Neural cell (in vitro differentiated cells): ENCODE data around the gene TMEM117. TPM values are rescaled to one million over a fixed set of nuclear protein-coding genes. Genes with fewer than 3 reads are reported as not detected.

Experiments used
- H2AFZ ChIP-seq: fragments of 200-600, 300-800 bp; sonication (generic), shearing (Covaris generic); 2 replicates; pipeline ENCODE4 v1.6.0; 2014; ENCODE audit warnings: low read depth, mild to moderate bottlenecking, antibody characterized with exemption, low read length, moderate library complexity
- H3F3A ChIP-seq: fragments of 200-600 bp; shearing (Covaris generic); 2 replicates; pipeline ENCODE4 v1.6.1; 2016; ENCODE audit warnings: mild to moderate bottlenecking, moderate library complexity, mixed read lengths, antibody characterized with exemption, low read length; ENCODE audit not compliant: insufficient read depth, poor library complexity, severe bottlenecking
- H3K27ac ChIP-seq: fragments of 200-600, 300-800 bp; sonication (generic), shearing (Covaris generic); 2 replicates; pipeline ENCODE4 v1.5.1; 2014; ENCODE audit warnings: mild to moderate bottlenecking, low read length, moderate library complexity
- H3K27me3 ChIP-seq: fragments of 300-800, 200-600 bp; sonication (generic), shearing (Covaris generic); 2 replicates; pipeline ENCODE4 v1.6.0; 2014; ENCODE audit warnings: mild to moderate bottlenecking, low read depth, low read length, moderate library complexity; ENCODE audit not compliant: insufficient read depth
- H3K36me3 ChIP-seq: fragments of 300-800, 200-600 bp; sonication (generic), shearing (Covaris generic); 2 replicates; pipeline ENCODE4 v1.5.1; 2014; ENCODE audit warnings: mild to moderate bottlenecking, antibody characterized with exemption, low read length, moderate library complexity; ENCODE audit not compliant: insufficient read depth
- H3K4me2 ChIP-seq: fragments of 300-800, 200-600 bp; sonication (generic), shearing (Covaris generic); 2 replicates; pipeline ENCODE4 v1.6.0; 2014; ENCODE audit warnings: mild to moderate bottlenecking, low read length
- H3K4me3 ChIP-seq: fragments of 300-800, 200-600 bp; sonication (generic), shearing (Covaris generic); 2 replicates; pipeline ENCODE4 v1.5.1; 2014; ENCODE audit warnings: mild to moderate bottlenecking, low read length, moderate library complexity
- H3K79me2 ChIP-seq: fragments of 200-600 bp; shearing (Covaris generic); replicated peaks from 2 replicates; pipeline ENCODE4 v1.6.0; 2014; ENCODE audit warnings: mild to moderate bottlenecking, low read length, moderate library complexity; ENCODE audit not compliant: insufficient read depth
- H3K9ac ChIP-seq: fragments of 300-800, 200-600 bp; sonication (generic), shearing (Covaris generic); 2 replicates; pipeline ENCODE4 v1.6.1; 2016; ENCODE audit warnings: mild to moderate bottlenecking, low read length, mixed read lengths
- H3K9me2 ChIP-seq: fragments of 200-600 bp; shearing (Covaris generic); 2 replicates; pipeline ENCODE4 v1.6.1; 2016; ENCODE audit warnings: mild to moderate bottlenecking, low read length, mixed read lengths; ENCODE audit not compliant: insufficient read depth
- H3K9me3 ChIP-seq: fragments of 200-600, 300-800 bp; sonication (generic), shearing (Covaris generic); 2 replicates; pipeline ENCODE4 v1.6.1; 2016; ENCODE audit warnings: mild to moderate bottlenecking, mixed run types, low read length, moderate library complexity, mixed read lengths
- H4K20me1 ChIP-seq: fragments of 200-600 bp; shearing (Covaris generic); 2 replicates; pipeline ENCODE4 v1.6.1; 2016; ENCODE audit warnings: mild to moderate bottlenecking, mixed run types; ENCODE audit not compliant: insufficient read depth
- EP300 ChIP-seq: fragments of 450-650 bp; conservative IDR thresholded peaks from 2 replicates; pipeline ENCODE4 v1.6.1; 2014; ENCODE audit warnings: antibody characterized with exemption, mild to moderate bottlenecking, moderate library complexity; ENCODE audit not compliant: poor library complexity, severe bottlenecking
- EZH2 ChIP-seq: fragments of 200-600, 300-800 bp; shearing (Covaris generic), sonication (generic); IDR thresholded peaks from 2 replicates; pipeline ENCODE4 v1.6.1; 2014; ENCODE audit warnings: antibody characterized with exemption, low read length, borderline replicate concordance, mild to moderate bottlenecking; ENCODE audit not compliant: insufficient read depth, poor library complexity, severe bottlenecking
- MXI1 ChIP-seq: fragments of 450-650 bp; conservative IDR thresholded peaks from 2 replicates; pipeline ENCODE4 v1.6.1; 2014; ENCODE audit warnings: antibody characterized with exemption, mild to moderate bottlenecking; ENCODE audit not compliant: poor library complexity, severe bottlenecking
- POLR2AphosphoS5 ChIP-seq: IDR thresholded peaks from 2 replicates; pipeline ENCODE4 v1.6.1; 2012
- RAD21 ChIP-seq: fragments of 450-650 bp; conservative IDR thresholded peaks from 2 replicates; pipeline ENCODE4 v1.6.1; 2014; ENCODE audit warnings: antibody characterized with exemption, mild to moderate bottlenecking, moderate library complexity
- SMC3 ChIP-seq: fragments of 450-650 bp; conservative IDR thresholded peaks from 2 replicates; pipeline ENCODE4 v1.6.1; 2014; ENCODE audit warnings: antibody characterized with exemption, mild to moderate bottlenecking, moderate library complexity; ENCODE audit not compliant: poor library complexity
- TAF1 ChIP-seq: IDR thresholded peaks from 2 replicates; pipeline ENCODE4 v1.6.1; 2012; ENCODE audit warnings: low read depth
- polyA plus RNA-seq: library from polyadenylated mRNA; depleted of rRNA; stranded (reverse); fragments of >200 nt; gene quantifications from 2 replicates; pipeline ENCODE4 v1.2.3, GENCODE V29; 2014
- TF ChIP-seq, protein P1 (sequence below): IDR thresholded peaks from 2 replicates; pipeline ENCODE4 v1.6.1; 2012; ENCODE audit warnings: borderline replicate concordance
- TF ChIP-seq, protein P2 (sequence below): fragments of 450-650 bp; IDR thresholded peaks from 2 replicates; pipeline ENCODE4 v1.5.1; 2014; ENCODE audit warnings: antibody characterized with exemption, mild to moderate bottlenecking, moderate library complexity; ENCODE audit not compliant: poor library complexity, severe bottlenecking

The TMEM117 gene
- polyA plus RNA-seq, 1 donor from 2014 or later, result 5.3 TPM

DNA sequence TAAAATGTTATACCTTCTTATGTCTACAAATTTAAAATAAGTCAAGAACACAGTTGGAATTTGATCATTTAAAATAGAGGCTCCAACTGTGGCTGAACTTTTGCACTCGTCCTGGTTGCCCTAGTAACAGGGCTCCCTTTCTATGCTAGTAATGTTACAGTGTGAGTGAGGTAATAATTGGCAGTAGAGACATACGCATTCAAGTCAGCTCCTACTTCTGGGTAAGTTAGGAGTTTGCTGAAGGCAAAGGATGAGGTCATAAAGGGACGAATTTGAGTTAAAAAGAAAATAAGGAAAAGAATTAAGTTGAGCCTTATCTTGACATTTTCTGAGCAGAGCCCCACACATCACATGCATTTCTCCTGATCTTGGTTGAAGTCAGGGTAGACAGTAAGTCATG, 129.1 kb downstream of the TMEM117 start:
- H3K27ac ChIP-seq, result no peak overlapping the region
- no peaks in the 10 kb centered on the region for H3K27me3 ChIP-seq
- H3K9me3 ChIP-seq, result no peaks in the 10 kb centered on the region
- no peaks in the 10 kb centered on the region for H3K36me3 ChIP-seq
- H4K20me1 ChIP-seq, result no peaks in the 10 kb centered on the region
- no peak overlapping the region for H2AFZ ChIP-seq
- H3K4me2 ChIP-seq, result no peak overlapping the region
- no peaks in the 10 kb centered on the region for H3K9me2 ChIP-seq
- H3K4me3 ChIP-seq, result no peak overlapping the region
- H3K9ac ChIP-seq, result no peak overlapping the region
- H3K79me2 ChIP-seq, result no peaks in the 10 kb centered on the region
- TF ChIP-seq EP300 (no peak), SMC3 (no peak), EZH2 (no peak), TAF1 (no peak), MXI1 (no peak), POLR2AphosphoS5 (no peak), RAD21 (no peak)
- TF ChIP-seq, protein P1, sequence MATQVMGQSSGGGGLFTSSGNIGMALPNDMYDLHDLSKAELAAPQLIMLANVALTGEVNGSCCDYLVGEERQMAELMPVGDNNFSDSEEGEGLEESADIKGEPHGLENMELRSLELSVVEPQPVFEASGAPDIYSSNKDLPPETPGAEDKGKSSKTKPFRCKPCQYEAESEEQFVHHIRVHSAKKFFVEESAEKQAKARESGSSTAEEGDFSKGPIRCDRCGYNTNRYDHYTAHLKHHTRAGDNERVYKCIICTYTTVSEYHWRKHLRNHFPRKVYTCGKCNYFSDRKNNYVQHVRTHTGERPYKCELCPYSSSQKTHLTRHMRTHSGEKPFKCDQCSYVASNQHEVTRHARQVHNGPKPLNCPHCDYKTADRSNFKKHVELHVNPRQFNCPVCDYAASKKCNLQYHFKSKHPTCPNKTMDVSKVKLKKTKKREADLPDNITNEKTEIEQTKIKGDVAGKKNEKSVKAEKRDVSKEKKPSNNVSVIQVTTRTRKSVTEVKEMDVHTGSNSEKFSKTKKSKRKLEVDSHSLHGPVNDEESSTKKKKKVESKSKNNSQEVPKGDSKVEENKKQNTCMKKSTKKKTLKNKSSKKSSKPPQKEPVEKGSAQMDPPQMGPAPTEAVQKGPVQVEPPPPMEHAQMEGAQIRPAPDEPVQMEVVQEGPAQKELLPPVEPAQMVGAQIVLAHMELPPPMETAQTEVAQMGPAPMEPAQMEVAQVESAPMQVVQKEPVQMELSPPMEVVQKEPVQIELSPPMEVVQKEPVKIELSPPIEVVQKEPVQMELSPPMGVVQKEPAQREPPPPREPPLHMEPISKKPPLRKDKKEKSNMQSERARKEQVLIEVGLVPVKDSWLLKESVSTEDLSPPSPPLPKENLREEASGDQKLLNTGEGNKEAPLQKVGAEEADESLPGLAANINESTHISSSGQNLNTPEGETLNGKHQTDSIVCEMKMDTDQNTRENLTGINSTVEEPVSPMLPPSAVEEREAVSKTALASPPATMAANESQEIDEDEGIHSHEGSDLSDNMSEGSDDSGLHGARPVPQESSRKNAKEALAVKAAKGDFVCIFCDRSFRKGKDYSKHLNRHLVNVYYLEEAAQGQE, result no peak
- TF ChIP-seq, protein P2, sequence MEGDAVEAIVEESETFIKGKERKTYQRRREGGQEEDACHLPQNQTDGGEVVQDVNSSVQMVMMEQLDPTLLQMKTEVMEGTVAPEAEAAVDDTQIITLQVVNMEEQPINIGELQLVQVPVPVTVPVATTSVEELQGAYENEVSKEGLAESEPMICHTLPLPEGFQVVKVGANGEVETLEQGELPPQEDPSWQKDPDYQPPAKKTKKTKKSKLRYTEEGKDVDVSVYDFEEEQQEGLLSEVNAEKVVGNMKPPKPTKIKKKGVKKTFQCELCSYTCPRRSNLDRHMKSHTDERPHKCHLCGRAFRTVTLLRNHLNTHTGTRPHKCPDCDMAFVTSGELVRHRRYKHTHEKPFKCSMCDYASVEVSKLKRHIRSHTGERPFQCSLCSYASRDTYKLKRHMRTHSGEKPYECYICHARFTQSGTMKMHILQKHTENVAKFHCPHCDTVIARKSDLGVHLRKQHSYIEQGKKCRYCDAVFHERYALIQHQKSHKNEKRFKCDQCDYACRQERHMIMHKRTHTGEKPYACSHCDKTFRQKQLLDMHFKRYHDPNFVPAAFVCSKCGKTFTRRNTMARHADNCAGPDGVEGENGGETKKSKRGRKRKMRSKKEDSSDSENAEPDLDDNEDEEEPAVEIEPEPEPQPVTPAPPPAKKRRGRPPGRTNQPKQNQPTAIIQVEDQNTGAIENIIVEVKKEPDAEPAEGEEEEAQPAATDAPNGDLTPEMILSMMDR, result no peak
- H3F3A ChIP-seq, result no peaks in the 10 kb centered on the region

DNA sequence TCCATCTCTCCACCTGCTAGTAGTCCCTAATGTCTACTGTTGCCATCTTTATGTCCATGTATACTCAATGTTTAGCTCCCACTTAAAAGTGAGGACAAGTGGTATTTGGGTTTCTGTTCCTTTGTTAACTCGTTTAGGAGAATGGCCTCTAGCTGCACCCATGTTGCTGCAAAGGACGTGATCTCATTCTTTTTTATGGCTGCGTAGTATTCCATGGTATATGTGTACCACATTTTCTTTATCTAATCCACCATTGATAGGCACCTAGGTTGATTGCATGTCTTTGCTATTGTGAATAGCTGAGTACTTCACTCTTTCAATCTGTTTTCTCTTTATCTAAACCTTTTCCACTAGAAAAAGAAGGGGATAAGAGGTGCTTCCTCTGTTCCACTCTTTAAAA, 130.0 kb downstream of the TMEM117 start:
- Histone ChIP-seq H3K27me3 (no peaks in the 10 kb centered on the region), H3K36me3 (no peaks in the 10 kb centered on the region), H3F3A (no peaks in the 10 kb centered on the region), H3K9ac (no peak overlapping the region), H3K79me2 (no peaks in the 10 kb centered on the region), H3K9me3 (no peaks in the 10 kb centered on the region), H3K9me2 (no peaks in the 10 kb centered on the region), H4K20me1 (no peaks in the 10 kb centered on the region), H3K4me2 (no peak overlapping the region), H3K27ac (no peak overlapping the region), H2AFZ (no peak overlapping the region), H3K4me3 (no peak overlapping the region)
- TF ChIP-seq POLR2AphosphoS5, result no peak
- TF ChIP-seq, protein P2, result no peak
- TF ChIP-seq, protein P1, result no peak
- no peak for TF ChIP-seq MXI1
- no peak for TF ChIP-seq EZH2
- TF ChIP-seq TAF1, result no peak
- no peak for TF ChIP-seq SMC3
- no peak for TF ChIP-seq RAD21
- TF ChIP-seq EP300, result no peak
